Left lobe of liver (tissue), 2 donors: ENCODE data around the gene MACO1. TPM values are rescaled to one million over a fixed set of nuclear protein-coding genes. Genes with fewer than 3 reads are reported as not detected.
"Not testable (repeated sequence)": the region's sequence is repeated elsewhere in the genome, so short reads cannot be mapped to it uniquely, and the experiment has no call there.

Source experiments
- ATAC-seq: fragments of 200-7000 bp; cut with Tn5 transposase; one replicate; pipeline ENCODE4 v1.9.1; 2020; ENCODE audit warnings: mild to moderate bottlenecking, moderate library complexity
- DNase-seq: peaks from one replicate; pipeline ENCODE4 v3.0.0-alpha.2; 2020; ENCODE audit warnings: low spot score
- total RNA-seq: library from RNA; stranded (reverse); gene quantifications from one replicate; pipeline ENCODE4 v1.2.1, GENCODE V29; 2021
- donor health status: DM: no; HTN: no; CAD: no; lungs with moderate emphysema.
- donor health status: DM: no; HTN: yes; CAD: no.

The MACO1 gene
- total RNA-seq, 1 donor from 2014 or later = 34.0 TPM

DNA sequence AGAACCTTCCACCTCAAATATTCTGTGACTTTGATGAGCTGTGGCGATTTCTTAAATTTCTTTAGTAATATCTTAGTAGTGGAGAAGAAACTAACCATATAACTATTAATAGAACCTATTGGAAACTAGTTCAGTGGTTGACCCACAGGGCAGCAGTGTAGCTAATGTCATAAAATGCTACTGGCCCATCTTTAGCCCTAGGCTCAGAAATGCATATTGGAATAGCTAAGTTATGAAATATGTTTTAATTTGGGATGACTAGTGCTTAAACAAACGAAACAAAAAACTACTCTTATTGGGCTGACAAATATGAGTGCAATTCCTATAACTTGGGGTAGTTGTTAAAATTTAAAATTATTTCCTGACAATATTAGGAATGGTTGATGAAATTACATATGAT is 20.2 kb downstream of the MACO1 start:
- DNase-seq = no peak

DNA sequence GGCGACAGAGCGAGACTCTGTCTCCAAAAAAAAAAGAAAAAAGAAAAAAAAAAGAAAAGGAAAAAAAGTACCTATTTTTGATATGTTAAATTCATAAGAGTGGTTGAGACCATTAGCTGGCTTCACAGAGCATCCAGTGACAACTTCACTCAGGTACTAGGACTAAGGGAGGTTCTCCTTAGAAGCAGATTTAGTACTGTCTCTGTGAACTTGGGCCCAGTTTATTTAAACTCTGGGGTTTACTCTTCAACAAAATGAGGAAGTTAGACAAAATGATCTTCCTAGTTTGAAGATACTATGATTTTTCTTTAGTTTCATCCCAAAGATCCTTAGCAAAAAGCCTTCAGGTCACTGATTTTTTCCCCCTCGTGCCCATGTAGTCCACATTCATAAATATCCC is 21.2 kb downstream of the MACO1 start:
- DNase-seq = no peak
- no peak for ATAC-seq

More for the DNA sequence above, 20.2 kb downstream of the MACO1 start:
- no peak for ATAC-seq

DNA sequence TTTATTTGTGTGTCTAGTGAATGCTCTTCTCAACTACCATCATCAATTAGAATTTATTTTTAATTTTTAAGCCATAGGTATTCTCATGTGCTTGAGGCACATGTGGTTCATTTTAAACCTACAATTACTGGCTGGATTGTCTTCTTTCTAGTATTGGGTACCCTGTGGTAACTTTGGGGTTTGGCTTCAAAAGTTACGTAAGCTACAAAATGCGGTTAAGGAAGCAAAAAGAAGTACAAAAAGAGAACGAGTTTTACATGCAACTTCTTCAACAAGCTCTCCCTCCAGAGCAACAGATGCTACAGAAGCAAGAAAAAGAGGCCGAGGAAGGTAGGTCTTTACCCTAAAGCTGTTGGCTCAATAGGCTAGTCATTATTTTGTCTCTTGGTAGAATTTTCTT is 25.8 kb downstream of the MACO1 start:
- ATAC-seq (no peak), DNase-seq (no peak)

DNA sequence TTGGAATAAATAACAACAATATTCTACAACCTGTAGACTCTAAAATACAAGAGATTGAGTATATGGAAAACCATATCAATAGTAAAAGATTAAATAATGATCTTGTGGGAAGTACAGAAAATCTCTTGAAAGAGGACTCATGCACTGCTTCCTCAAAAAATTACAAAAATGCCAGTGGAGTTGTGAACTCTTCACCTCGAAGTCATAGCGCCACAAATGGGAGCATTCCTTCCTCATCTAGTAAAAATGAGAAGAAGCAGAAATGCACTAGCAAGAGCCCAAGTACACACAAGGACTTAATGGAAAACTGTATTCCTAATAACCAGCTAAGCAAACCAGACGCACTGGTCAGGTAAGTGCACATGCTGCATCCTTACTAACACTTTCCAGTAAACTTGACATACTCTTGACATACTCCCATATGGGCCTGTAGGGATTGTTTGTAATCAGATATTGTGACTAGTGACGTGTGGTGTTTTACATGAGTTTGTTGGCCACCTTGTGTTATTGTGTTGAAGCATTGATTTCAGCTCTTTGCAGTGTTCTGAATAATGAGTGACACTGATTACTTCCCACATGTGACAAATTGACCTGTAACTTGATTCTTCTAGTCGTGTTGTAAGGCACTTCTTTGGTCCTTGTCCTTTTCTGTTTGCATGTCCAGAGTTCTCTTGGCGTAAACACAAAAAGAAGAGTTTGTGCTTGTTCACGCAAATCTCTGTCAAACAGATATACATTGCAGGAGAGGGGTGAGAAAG is 28.0 kb downstream of the MACO1 start:
- peak; percentile 76 for ATAC-seq
- no peak for DNase-seq

DNA sequence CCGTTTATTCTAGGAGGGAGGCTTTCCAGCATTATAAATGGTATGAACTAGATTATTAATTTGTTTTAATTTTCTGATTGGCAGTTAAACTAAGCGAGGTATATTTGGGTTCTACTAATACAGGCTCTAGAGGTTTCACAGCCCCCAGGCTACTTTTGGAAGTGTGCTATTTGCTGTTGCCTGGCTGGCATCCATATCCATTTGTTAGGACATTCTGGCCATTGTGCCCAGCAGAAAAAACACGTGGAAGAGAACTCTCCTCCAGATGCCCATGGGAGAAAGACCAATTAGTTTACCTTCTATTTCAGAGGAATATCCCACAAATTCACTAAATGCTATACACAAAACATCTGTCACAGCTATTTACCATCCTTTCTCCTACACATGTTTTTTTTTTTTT is 29.3 kb downstream of the MACO1 start:
- ATAC-seq (peak; percentile 69), DNase-seq (peak; percentile 64)

DNA sequence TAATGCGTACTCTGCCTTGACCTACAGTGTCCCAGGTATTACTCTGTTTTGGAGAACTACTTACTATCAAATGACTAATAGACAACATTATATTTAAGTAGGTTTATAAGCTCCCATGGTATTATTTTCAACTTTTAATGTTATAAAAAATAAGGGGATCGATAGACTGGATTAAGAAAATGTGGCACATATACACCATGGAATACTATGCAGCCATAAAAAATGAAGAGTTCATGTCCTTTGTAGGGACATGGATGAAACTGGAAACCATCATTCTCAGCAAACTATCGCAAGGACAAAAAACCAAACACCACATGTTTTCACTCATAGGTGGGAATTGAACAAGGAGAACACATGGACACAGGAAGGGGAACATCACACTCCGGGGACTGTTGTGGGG is 30.1 kb downstream of the MACO1 start:
- not testable (repeated sequence) for DNase-seq, ATAC-seq

DNA sequence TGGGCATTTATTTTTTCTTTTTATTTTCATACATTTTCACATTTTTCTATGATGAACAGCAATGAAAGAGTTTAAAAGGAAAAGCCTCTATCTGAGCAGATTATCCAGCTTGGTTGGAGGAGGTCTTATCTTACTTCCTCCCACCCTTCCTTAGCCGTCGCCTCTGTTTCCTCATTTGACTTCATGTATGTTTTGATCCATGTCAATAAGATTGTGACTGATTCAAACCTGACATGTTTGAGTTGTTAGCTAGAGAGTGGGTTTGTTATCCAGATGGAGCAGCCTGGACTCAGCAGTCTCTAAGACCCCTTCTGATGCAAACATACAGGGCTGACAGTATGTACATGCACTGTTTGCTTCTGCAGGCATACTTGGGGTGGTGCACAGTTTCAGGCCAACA is 31.2 kb downstream of the MACO1 start:
- DNase-seq (no peak), ATAC-seq (no peak)

DNA sequence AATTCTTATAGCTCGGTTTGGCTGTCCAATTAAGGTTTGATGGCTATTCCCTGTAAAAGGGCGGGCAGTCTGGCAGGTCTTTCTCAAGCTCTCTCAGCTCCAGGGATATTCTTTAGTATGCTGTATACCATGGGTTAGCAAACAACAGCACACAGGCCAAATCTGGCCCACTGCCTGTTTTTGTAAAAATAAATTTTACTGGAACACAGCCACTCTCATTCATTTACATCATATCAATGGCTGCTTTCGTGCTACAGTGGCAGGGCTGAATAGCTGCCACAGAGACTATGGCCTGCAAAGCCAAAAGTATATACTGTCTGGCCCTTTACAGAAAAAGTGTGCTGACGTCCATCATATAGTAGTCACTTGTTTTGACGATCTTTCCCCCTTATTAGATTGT is 32.0 kb downstream of the MACO1 start:
- no peak for DNase-seq
- no peak for ATAC-seq

DNA sequence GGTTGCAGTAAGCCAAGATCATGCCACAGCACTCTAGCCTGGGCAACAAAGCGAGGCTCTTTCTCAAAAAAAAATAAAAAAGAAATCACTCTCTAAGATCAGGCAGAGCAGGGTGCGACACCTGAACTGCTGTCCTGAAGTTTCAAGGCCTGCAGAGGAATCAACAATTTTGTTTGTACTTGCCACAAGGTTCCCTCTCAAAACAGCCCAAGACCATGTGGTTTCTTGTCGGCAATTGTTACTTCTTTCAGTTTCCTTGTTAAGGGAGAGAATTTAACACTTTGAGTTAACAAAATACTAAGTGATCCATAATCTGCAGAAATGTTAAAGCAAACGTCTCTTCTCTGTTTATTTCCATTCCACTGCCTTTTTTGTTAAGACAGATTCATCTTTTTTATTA is 36.5 kb downstream of the MACO1 start:
- no peak for ATAC-seq
- DNase-seq = no peak

DNA sequence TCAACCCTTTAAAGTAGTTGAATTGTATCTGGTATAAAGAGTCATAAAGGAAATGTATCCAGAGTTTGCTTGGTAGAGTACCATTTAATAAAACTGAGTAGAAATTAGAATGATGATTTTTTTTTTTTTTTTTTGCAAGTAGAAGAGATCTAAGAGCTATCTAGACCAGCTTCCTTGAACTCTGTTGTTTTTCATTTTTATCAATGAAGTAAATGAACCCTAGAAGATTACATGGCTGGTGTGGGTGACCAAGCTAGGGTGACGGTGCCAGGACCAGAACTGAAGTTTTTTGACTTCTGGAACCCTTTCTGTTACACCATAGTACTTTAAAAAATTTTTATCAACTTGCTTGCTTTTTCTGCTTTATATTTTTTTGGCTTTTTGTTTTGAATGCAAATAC is 36.9 kb downstream of the MACO1 start:
- ATAC-seq = no peak
- no peak for DNase-seq

DNA sequence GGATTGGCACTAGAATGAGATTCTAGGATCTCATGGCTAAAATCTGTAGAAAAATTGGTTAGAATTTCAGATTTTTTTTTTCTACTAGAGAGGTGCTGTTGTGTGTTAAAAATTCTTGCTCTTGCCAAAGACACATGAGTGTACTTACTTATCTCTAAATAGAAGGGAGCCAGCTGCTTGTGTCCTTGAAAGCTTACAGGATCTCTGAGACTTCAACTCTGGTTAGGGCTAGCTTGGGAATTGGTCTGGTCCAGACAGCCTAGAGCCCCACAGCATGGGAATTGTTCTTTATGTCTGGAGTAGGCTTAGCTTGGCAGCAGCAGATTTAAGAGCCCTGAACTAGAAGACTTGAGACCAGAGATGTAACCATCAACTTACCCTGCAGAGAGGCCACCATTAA is 37.3 kb downstream of the MACO1 start:
- ATAC-seq (peak; percentile 33), DNase-seq (no peak)

DNA sequence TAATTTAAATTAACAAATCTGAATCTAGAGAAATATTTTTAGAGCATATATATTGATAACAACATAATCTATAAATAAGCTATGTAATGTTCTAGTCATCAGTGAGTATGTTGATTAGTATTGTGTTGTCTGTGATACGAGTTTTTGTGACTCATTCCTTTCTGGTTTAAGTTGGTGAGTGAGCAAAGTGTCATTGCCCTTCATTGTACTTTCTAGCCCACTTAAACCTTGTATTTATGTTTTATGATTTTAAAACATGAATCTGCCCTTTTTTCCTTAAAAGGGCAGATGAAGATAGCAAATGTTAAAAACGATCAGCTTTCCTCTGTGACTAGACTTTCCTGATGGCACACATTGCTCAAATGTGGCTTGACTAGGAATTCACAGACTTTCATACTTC is 38.5 kb downstream of the MACO1 start:
- no peak for ATAC-seq
- no peak for DNase-seq

DNA sequence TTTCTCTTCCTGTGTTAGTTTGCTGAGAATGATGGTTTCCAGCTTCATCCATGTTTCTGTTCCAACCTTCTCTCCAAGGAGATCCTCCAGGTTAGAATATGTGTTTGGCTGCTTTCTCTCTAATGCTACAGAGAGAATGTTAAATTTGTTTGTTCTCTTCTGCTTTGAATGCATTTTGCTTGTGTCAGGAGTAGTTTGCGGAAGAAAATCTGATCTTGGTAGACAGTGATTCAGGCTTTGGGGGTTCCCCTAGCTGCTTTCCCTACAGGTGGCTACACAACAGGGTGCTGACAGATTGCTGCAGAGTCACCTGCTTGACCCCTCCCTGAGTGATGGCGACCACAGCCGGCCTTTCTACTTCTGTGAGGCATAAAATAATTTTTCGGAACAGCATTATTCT is 41.8 kb downstream of the MACO1 start:
- ATAC-seq = no peak

DNA sequence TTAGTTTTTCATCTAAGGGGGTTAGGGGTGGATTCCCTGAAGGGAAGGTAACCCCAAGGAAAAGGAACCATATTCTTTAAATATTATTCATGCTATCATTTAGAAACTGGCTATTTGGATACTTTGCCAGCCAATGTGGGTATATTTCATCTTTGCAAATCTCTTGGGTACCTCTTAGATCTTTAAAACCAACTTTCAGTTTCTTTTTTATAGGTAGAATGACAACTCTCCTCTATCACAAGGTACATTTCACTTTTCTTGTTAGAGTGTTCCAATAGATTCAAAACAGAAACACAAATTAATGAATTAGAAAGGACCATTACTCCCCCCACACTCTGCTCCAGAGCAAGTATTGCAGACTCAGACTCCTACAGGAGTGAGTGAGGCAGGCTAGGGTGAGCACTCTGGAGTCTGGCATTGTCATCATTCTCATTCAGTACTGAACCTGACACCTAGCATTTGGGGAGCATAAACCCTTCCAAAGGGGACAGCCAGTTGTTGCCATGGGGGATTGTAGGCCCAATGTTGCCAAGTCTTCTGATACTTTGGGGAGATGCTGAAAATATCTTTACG is 43.0 kb downstream of the MACO1 start:
- no peak for ATAC-seq
- DNase-seq = no peak

More for the DNA sequence above, 41.8 kb downstream of the MACO1 start:
- DNase-seq = no peak

DNA sequence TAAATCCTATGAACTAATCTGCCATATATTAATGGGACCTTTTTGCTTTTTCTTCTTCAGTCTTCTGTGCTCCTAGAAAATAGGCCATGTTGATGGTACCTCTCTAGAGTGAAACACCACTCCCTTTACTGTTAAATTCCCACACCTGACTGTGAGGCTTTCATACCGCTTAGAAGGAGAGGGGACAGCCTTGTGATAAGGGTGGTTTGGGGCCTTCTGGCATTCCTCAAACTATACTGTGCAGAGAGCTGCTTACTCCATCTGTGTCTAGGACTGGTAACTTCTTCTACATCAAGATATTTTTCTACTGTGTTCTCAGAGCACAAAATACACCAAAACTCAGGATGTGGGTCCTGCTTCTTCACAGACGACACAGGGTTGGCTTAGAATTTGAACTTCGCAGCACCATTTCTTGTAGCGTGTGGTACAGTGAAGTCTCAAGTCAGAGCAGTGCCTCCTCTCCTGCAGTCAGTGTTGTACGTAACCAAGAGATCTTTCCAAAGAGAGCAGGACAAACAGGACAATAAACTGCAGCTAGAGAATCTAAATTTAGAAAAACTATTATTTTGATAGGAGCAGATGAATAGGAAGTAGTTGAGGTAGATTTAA is 43.8 kb downstream of the MACO1 start:
- DNase-seq (no peak), ATAC-seq (no peak)

DNA sequence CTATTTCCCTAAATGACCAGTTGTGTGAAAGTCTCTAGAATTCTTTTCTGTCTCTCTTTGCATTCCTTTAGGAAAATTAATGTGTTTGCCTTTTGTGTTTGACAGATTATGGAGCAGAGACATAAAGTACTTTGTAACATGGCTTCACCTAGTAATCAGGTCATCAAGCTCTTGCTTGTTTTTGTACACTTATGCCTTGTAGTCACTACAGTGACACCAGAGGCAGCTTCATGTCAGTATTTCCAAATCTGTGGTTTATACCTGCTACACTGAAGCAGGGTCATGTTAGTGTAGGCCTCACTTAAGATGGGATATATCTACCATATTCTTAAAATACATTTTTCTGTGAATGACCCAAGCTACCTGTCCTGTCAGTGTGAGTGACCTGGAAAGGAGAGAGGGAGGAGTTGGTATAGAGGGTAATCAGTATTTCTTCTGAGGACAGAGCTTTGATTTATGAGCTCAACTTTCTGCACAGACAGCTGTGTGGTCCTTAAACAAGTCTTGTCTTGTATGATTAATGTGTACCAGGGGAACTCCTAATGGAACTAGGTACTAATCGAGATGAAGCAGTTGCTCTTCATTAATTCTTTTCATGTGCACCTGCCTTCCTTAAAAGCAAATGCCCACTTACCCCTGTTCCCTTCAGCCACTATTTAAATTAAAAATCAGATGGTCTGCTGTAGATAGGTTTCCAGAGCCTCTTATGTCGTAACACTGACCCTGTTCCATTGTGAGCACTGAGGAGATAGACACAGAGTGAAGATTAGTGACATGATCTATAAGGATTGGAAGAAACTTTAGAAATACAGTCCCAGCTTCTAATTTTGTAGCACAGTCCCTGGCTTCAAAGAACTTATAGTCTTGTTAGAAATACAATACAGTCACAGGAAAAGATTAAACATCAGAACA is 45.7 kb downstream of the MACO1 start:
- ATAC-seq (peak; percentile 53), DNase-seq (no peak)

DNA sequence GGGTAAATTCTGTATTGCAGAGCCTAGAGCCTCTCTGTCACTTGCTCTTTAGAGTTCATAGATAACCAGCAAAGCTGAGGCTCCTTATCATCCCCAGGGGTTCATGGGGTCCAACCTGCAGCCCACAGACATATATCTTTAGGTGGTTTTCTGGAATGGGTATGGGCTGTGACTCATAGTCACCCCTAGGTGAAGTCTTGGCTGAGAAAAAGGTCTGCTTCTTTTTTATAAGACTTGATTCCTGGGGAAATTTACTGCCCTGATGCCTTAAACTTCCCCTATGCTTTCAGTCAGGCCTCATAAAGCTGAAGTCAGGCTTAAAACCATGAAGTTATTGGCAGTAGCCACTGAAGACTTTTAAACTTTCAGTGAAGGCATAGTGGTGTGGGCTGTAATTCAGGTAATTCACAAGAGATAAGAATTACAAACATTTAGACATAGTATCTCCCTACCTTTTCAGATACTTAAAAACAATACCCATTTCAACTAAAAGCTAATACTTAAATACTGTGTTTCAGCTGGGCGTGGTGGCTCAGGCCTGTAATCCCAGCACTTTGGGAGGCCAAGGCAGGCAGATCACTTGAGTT is 46.8 kb downstream of the MACO1 start:
- DNase-seq = no peak
- no peak for ATAC-seq

DNA sequence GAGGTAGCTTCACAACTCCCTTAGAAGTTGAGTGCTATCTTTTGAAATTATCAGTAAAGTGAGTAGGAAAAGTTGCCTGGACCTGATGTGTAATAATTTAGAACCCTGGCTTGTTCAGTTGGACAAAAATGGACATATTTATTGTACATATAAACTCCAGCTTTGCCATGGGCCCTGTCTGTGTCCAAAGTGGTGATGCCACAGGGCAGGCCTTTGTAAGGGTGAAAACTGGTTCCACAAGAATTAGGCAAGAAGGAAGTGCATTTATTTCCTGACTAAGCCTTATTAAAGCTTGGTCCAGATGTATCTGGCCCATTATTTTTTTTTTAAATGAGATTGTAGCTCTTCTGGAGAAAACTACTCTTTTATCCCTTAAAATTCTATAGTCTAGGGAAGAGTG is 47.9 kb downstream of the MACO1 start:
- DNase-seq = no peak

DNA sequence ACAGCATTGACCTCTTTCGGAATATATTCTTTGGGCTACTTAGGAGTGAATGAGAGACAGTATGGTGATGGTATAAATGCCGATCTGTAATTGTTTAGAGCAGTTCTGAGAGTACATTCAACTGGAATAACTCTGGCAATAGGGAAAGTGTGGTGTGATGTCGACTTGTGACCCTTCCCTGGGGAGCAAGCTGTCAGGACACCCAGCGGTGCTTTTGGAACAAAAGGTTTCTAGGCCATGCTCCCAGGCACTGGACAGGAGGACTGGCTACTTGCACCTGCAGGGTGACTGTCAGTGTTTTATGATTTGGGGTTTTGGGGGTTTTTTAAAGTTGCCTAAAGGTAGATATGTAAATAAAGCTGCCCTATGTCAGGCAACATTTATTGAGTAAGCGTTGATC is 50.9 kb downstream of the MACO1 start:
- ATAC-seq (peak; percentile 66), DNase-seq (no peak)

More for the DNA sequence above, 47.9 kb downstream of the MACO1 start:
- ATAC-seq = no peak

DNA sequence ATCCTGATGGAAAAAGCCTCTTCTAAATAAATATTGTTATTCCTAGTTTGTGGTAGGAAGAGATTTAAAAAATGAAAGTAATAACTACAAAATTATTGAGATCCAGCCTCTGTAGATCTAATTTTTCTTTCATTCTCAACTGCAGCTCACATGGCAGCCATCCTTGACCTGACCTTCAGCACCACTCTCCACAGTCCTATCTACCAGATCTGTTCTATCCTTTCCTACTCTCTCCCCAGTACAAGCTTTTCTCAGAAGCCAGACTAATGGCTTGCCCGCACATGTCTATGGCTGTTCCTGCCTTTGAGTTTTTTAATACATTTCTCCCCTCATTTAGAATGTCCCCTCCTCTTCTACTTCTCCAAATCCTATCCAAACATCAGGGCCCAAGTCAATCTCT is 51.5 kb downstream of the MACO1 start:
- ATAC-seq (no peak), DNase-seq (no peak)

DNA sequence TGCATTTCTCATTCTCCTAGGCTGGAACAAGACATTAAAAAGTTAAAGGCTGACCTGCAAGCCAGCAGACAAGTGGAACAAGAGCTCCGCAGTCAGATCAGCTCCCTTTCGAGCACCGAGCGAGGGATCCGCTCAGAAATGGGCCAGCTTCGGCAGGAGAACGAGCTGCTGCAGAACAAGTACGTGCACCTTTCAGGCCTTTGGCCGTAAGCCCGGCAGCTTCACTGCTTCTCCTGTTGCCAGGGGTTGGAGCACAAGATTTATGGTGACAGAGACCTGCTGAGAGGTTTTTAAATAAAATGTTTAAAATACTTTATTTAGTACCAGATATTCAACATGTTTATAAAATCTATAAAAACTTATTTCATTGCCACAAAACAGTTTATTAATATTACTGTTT is 53.4 kb downstream of the MACO1 start:
- peak; percentile 87 for ATAC-seq
- DNase-seq = peak; percentile 81
